ENCODE measurements around the gene USP25.
A peak's percentile ranks its signal among the peaks of the same experiment; 100 is the strongest.

The USP25 gene

GRCh38 chr21:15820327-15820726 lies 90.5 kb downstream of the USP25 start:
- intact Hi-C loops (cut with DNase I; ENCODE audit: low total_unique reads), result no loop called here
- no peaks in the 10 kb centered on the region for H3K9me3 ChIP-seq
- no peak for TF ChIP-seq CTCF (IDR thresholded peaks at IDR 0.05)

GRCh38 chr21:15820852-15821379 lies 91.1 kb downstream of the USP25 start:
- no peak for TF ChIP-seq CTCF (IDR thresholded peaks at IDR 0.05)
- H3K9me3 ChIP-seq, result no peaks in the 10 kb centered on the region
- intact Hi-C loops (cut with DNase I; ENCODE audit: low total_unique reads), result no loop called here
- DNase-seq, result no peak
- no peak overlapping the region for H3K27ac ChIP-seq
- H3K36me3 ChIP-seq, result peaks cover 0 to 16% (median 0%) of the 10 kb centered on the region in 3 donors
- H3K27me3 ChIP-seq, result no peaks in the 10 kb centered on the region
- H3K4me3 ChIP-seq, result no peak overlapping the region
- no peaks in the 10 kb centered on the region for H3K4me1 ChIP-seq

More at GRCh38 chr21:15820327-15820726, 90.5 kb downstream of the USP25 start:
- H3K27ac ChIP-seq, result no peak overlapping the region
- H3K4me1 ChIP-seq, result no peaks in the 10 kb centered on the region
- H3K4me3 ChIP-seq, result no peak overlapping the region
- no peaks in the 10 kb centered on the region for H3K27me3 ChIP-seq
- peaks cover 0 to 18% (median 0%) of the 10 kb centered on the region in 3 donors for H3K36me3 ChIP-seq
- DNase-seq, result no peak

GRCh38 chr21:15823486-15824150 lies 93.8 kb downstream of the USP25 start:
- Histone ChIP-seq H3K4me1 (no peaks in the 10 kb centered on the region), H3K27ac (no peak overlapping the region), H3K27me3 (no peaks in the 10 kb centered on the region), H3K36me3 (peaks cover 0 to 15% (median 6%) of the 10 kb centered on the region in 3 donors), H3K9me3 (no peaks in the 10 kb centered on the region), H3K4me3 (no peak overlapping the region)
- TF ChIP-seq CTCF (IDR thresholded peaks at IDR 0.05), result no peak
- DNase-seq, result no peak
- intact Hi-C loops (cut with DNase I; ENCODE audit: low total_unique reads), result no loop called here

GRCh38 chr21:15825700-15826099 lies 95.9 kb downstream of the USP25 start:
- Histone ChIP-seq H3K36me3 (peaks cover 0 to 9% (median 6%) of the 10 kb centered on the region in 3 donors), H3K4me3 (no peak overlapping the region), H3K27ac (peak overlapping the region in 1 of 2 donors; percentile 1), H3K4me1 (no peaks in the 10 kb centered on the region), H3K27me3 (no peaks in the 10 kb centered on the region), H3K9me3 (no peaks in the 10 kb centered on the region)
- no peak for TF ChIP-seq CTCF (IDR thresholded peaks at IDR 0.05)
- no peak for DNase-seq
- intact Hi-C loops (cut with DNase I; ENCODE audit: low total_unique reads), result no loop called here

- no peak for DNase-seq
- intact Hi-C loops (cut with DNase I; ENCODE audit: low total_unique reads), result no loop called here
- Histone ChIP-seq H3K4me1 (no peaks in the 10 kb centered on the region), H3K27ac (peak overlapping the region in 1 of 2 donors; percentile 1), H3K36me3 (peaks cover 0 to 14% (median 8%) of the 10 kb centered on the region in 3 donors), H3K9me3 (no peaks in the 10 kb centered on the region), H3K27me3 (no peaks in the 10 kb centered on the region), H3K4me3 (no peak overlapping the region)
- peak in 1 of 2 experiments; percentile 32 for TF ChIP-seq CTCF (IDR thresholded peaks at IDR 0.05)
Observed at GRCh38 chr21:15826147-15826780, 96.5 kb downstream of the USP25 start.
